IMR-90 (cell line): ENCODE data around the gene HS6ST3. TPM values are rescaled to one million over a fixed set of nuclear protein-coding genes. Genes with fewer than 3 reads are reported as not detected.

Source experiments
- ATAC-seq: fragments of 200-7000 bp; cut with Tn5 transposase; 2 replicates; pipeline ENCODE4 v1.9.1; 2020; ENCODE audit warnings: low read depth, mild to moderate bottlenecking, moderate library complexity
- BruUV-seq: library from RNA; stranded (reverse); fragments of 400-500 nt; replicated peaks from 2 replicates; lab custom pipeline; 2021; lab: Mats Ljungman, UMichigan
- CTCF ChIA-PET: fragments of 300-600 bp; formaldehyde crosslinking; extraction: SDS; loops from one replicate; lab custom pipeline; 2021; ENCODE audit warnings: antibody characterized with exemption; lab: Yijun Ruan, JAX
- POLR2A ChIA-PET: fragments of 300-600 bp; sonication (Branson Sonifier 250); formaldehyde crosslinking; loops from one replicate; lab custom pipeline; 2022; ENCODE audit warnings: antibody characterized with exemption; ENCODE audit not compliant: unreplicated experiment; lab: Charles Lee
- DNase-seq: peaks from one replicate; pipeline ENCODE4 v3.0.0; 2013
- H2AFZ ChIP-seq: replicated peaks from 2 replicates; pipeline ENCODE3; 2013; ENCODE audit warnings: low read length, mild to moderate bottlenecking; ENCODE audit not compliant: poor library complexity
- H2AK5ac ChIP-seq: 2 replicates; pipeline ENCODE4 v1.6.1; 2013; ENCODE audit warnings: low read depth, low read length, inconsistent platforms
- H2AK9ac ChIP-seq: replicated peaks from 2 replicates; pipeline ENCODE3; 2013; ENCODE audit warnings: mild to moderate bottlenecking, low read depth, low read length, moderate library complexity; ENCODE audit not compliant: poor library complexity
- H2BK120ac ChIP-seq: 2 replicates; pipeline ENCODE4 v1.6.1; 2013; ENCODE audit warnings: low read depth, low read length, inconsistent platforms
- H2BK15ac ChIP-seq: 3 replicates; pipeline ENCODE4 v1.6.1; 2013; ENCODE audit warnings: low read depth, low read length, inconsistent platforms
- H2BK20ac ChIP-seq: 2 replicates; pipeline ENCODE4 v1.6.1; 2013; ENCODE audit warnings: low read depth, mild to moderate bottlenecking, inconsistent platforms, low read length, moderate library complexity
- H2BK5ac ChIP-seq: 2 replicates; pipeline ENCODE4 v1.6.1; 2013; ENCODE audit warnings: mild to moderate bottlenecking, low read depth, low read length, inconsistent platforms; ENCODE audit not compliant: poor library complexity, severe bottlenecking
- H3K14ac ChIP-seq: replicated peaks from 2 replicates; pipeline ENCODE4 v1.6.1; 2013; ENCODE audit warnings: low read depth, low read length, inconsistent platforms
- H3K18ac ChIP-seq: 2 replicates; pipeline ENCODE4 v1.6.1; 2013; ENCODE audit warnings: low read depth, low read length, control low read depth
- H3K23ac ChIP-seq: 2 replicates; pipeline ENCODE4 v1.6.1; 2013; ENCODE audit warnings: low read depth, low read length, inconsistent platforms
- H3K27ac ChIP-seq: 2 replicates; pipeline ENCODE4 v1.5.1; 2013; ENCODE audit warnings: mild to moderate bottlenecking, control low read depth, low read length; ENCODE audit not compliant: insufficient read depth
- H3K27me3 ChIP-seq: 2 replicates; pipeline ENCODE4 v1.6.1; 2013; ENCODE audit warnings: low read length; ENCODE audit not compliant: control insufficient read depth, insufficient read depth
- H3K36me3 ChIP-seq: 2 replicates; pipeline ENCODE4 v1.6.1; 2013; ENCODE audit warnings: low read length, mixed read lengths; ENCODE audit not compliant: control insufficient read depth, insufficient read depth
- H3K4ac ChIP-seq: 2 replicates; pipeline ENCODE4 v1.6.1; 2013; ENCODE audit warnings: low read depth, low read length, inconsistent platforms
- H3K4me1 ChIP-seq: 2 replicates; pipeline ENCODE4 v1.6.1; 2013; ENCODE audit warnings: low read length, mixed read lengths; ENCODE audit not compliant: control insufficient read depth, insufficient read depth
- H3K4me2 ChIP-seq: 2 replicates; pipeline ENCODE4 v1.6.1; 2013; ENCODE audit warnings: low read depth, mild to moderate bottlenecking, control low read depth, low read length, moderate library complexity
- H3K4me3 ChIP-seq: 2 replicates; pipeline ENCODE4 v1.5.1; 2013; ENCODE audit warnings: low read depth, mild to moderate bottlenecking, control low read depth, low read length, moderate library complexity; ENCODE audit not compliant: insufficient read depth
- H3K56ac ChIP-seq: 2 replicates; pipeline ENCODE4 v1.6.1; 2013; ENCODE audit warnings: low read length, inconsistent platforms; ENCODE audit not compliant: insufficient read depth; ENCODE audit errors: extremely low read depth
- H3K79me1 ChIP-seq, 2 experiments: 2 replicates each; pipeline ENCODE4 v1.6.1; 2013; ENCODE audit warnings: low read length in 2 of 2, inconsistent platforms in 1 of 2, low read depth in 1 of 2
- H3K9ac ChIP-seq: 2 replicates; pipeline ENCODE4 v1.6.1; 2013; ENCODE audit warnings: low read depth, low read length, control low read depth
- H3K9me1 ChIP-seq: 2 replicates; pipeline ENCODE4 v1.6.1; 2013; ENCODE audit warnings: low read length, inconsistent platforms; ENCODE audit not compliant: insufficient read depth
- H3K9me3 ChIP-seq: 2 replicates; pipeline ENCODE4 v1.6.1; 2013; ENCODE audit warnings: low read length; ENCODE audit not compliant: control insufficient read depth, insufficient read depth
- H4K20me1 ChIP-seq: 2 replicates; pipeline ENCODE4 v1.6.1; 2013; ENCODE audit warnings: low read length, inconsistent platforms; ENCODE audit not compliant: insufficient read depth
- H4K5ac ChIP-seq: 2 replicates; pipeline ENCODE4 v1.6.1; 2013; ENCODE audit warnings: mild to moderate bottlenecking, low read depth, low read length, control low read depth
- H4K8ac ChIP-seq, 2 experiments: 2 replicates each; pipeline ENCODE4 v1.6.1; 2013; ENCODE audit warnings: low read depth in 2 of 2, low read length in 2 of 2, control low read depth in 1 of 2, inconsistent platforms in 1 of 2
- H4K91ac ChIP-seq: 2 replicates; pipeline ENCODE4 v1.6.1; 2013; ENCODE audit warnings: low read depth, low read length, inconsistent platforms; ENCODE audit not compliant: insufficient read depth
- CEBPB ChIP-seq: IDR thresholded peaks from 2 replicates; pipeline ENCODE4 v1.6.1; 2012; ENCODE audit warnings: low read depth, low read length, improper control_type of control experiment
- CHD1 ChIP-seq: IDR thresholded peaks from 2 replicates; pipeline ENCODE4 v1.6.1; 2012; ENCODE audit warnings: low read depth, low read length, improper control_type of control experiment
- CTCF ChIP-seq: conservative IDR thresholded peaks from 2 replicates; pipeline ENCODE4 v1.5.1; 2012; ENCODE audit warnings: mild to moderate bottlenecking, low read depth, low read length, improper control_type of control experiment
- ELK1 ChIP-seq: fragments of 150-350 bp; IDR thresholded peaks from 2 replicates; pipeline ENCODE4 v1.6.1; 2016; ENCODE audit warnings: low read depth, mild to moderate bottlenecking, low read length, moderate library complexity, borderline replicate concordance
- MXI1 ChIP-seq: IDR thresholded peaks from 2 replicates; pipeline ENCODE4 v1.6.1; 2012; ENCODE audit warnings: low read depth, mild to moderate bottlenecking, low read length, moderate library complexity, borderline replicate concordance
- POLR2A ChIP-seq: IDR thresholded peaks from 2 replicates; pipeline ENCODE4 v1.6.1; 2012; ENCODE audit warnings: mild to moderate bottlenecking, low read depth, low read length
- RAD21 ChIP-seq: IDR thresholded peaks from 2 replicates; pipeline ENCODE4 v1.6.1; 2012; ENCODE audit warnings: low read length, improper control_type of control experiment
- RCOR1 ChIP-seq: IDR thresholded peaks from 2 replicates; pipeline ENCODE4 v1.6.1; 2012; ENCODE audit warnings: mild to moderate bottlenecking, low read length, improper control_type of control experiment; ENCODE audit not compliant: insufficient replicate concordance
- RFX5 ChIP-seq: IDR thresholded peaks from 2 replicates; pipeline ENCODE4 v1.8.0; 2012; ENCODE audit warnings: low read depth, mild to moderate bottlenecking, low read length, moderate library complexity
- WGBS, 2 experiments: methylation state at CpG; one replicate each; pipeline versions ENCODE4 v1.1.5 to v1.1.7; 2013; ENCODE audit warnings: missing lambda C conversion rate in 2 of 2; ENCODE audit not compliant: insufficient read length in 1 of 2; ENCODE audit errors: extremely low coverage in 2 of 2; 5-methylcytosine and 5-hydroxymethylcytosine counted together
- dilution Hi-C: fragments of 300-500 bp; cut with HindIII; formaldehyde crosslinking; loops from one replicate; pipeline ENCODE4 v1.14.3; 2018; ENCODE audit warnings: low sequenced_read_pairs; ENCODE audit not compliant: unreplicated experiment
- in situ Hi-C: fragments of 300-500 bp; cut with MboI; formaldehyde crosslinking; loops from 3 replicates; pipeline ENCODE4 v1.14.3; 2019; ENCODE audit warnings: low sequenced_read_pairs, inconsistent platforms, mixed read lengths
- intact Hi-C: fragments of 100-400 bp; cut with micrococcal nuclease; formaldehyde crosslinking; loops from 2 replicates; pipeline ENCODE4 v1.10.0; 2022
- polyA plus RNA-seq, 3 experiments: library from polyadenylated mRNA; depleted of rRNA; stranded (reverse); fragments of >200 nt; gene quantifications; 2 replicates each; pipeline ENCODE4 v1.2.3, GENCODE V29; 2012; ENCODE audit warnings: low replicate concordance in 1 of 3
- total RNA-seq: library from RNA; depleted of rRNA; stranded (reverse); fragments of >200 nt; gene quantifications from 2 replicates; pipeline ENCODE4 v1.2.3, GENCODE V29; 2012

HS6ST3 gene
- total and polyA plus RNA-seq, 2 of the 4 experiments (the other 2 are of a cell fraction), result not detected

- Histone ChIP-seq H2BK5ac (no peak overlapping the region), H4K5ac (no peak overlapping the region), H3K56ac (no peak overlapping the region), H2AK5ac (no peak overlapping the region), H3K18ac (no peak overlapping the region), H3K4ac (no peak overlapping the region), H2AK9ac (no peak overlapping the region), H2BK15ac (no peak overlapping the region), H3K23ac (no peak overlapping the region), H3K27me3 (no peaks in the 10 kb centered on the region), H3K4me2 (no peak overlapping the region), H4K91ac (no peak overlapping the region), H3K4me1 (no peaks in the 10 kb centered on the region), H4K8ac (no peak overlapping the region), H3K9ac (no peak overlapping the region), H2AFZ (no peak overlapping the region), H3K9me1 (no peaks in the 10 kb centered on the region), H3K9me3 (no peaks in the 10 kb centered on the region), H3K14ac (no peak overlapping the region), H3K27ac (no peak overlapping the region), H4K20me1 (no peaks in the 10 kb centered on the region), H3K4me3 (no peak overlapping the region), H2BK20ac (no peak overlapping the region), H3K79me1 (no peaks in the 10 kb centered on the region), H3K36me3 (no peaks in the 10 kb centered on the region), H2BK120ac (no peak overlapping the region)
- intact Hi-C loops, result no loop called here
- ChIA-PET CTCF (no interaction called here), POLR2A (no interaction called here)
- no peak for TF ChIP-seq RCOR1
- TF ChIP-seq CTCF, result no peak
- no peak for TF ChIP-seq POLR2A
- no peak for TF ChIP-seq RFX5
- no peak for TF ChIP-seq RAD21
- no peak for TF ChIP-seq ELK1
- TF ChIP-seq CEBPB, result no peak
- no peak for TF ChIP-seq MXI1
- TF ChIP-seq CHD1, result no peak
- no TSS peak for BruUV-seq
- DNase-seq, result no peak
- ATAC-seq, result no peak
- no CpG with 5 or more reads among the region's 2 CpGs for WGBS, 2 experiments
- dilution Hi-C loops, result no loop called here
- in situ Hi-C loops, result no loop called here
Observed at GRCh38 chr13:96112936-96113335, 23.0 kb downstream of the HS6ST3 start.
